H7 (cell line): ENCODE measurements around the gene SPTBN5. TPM values are rescaled to one million over a fixed set of nuclear protein-coding genes. Genes with fewer than 3 reads are reported as not detected.
A peak's percentile ranks its signal among the peaks of the same experiment; 100 is the strongest.

ENCODE experiments used
- DNase-seq: peaks from one replicate; pipeline ENCODE4 v3.0.0; 2012
- H3K27me3 ChIP-seq: 2 replicates; pipeline ENCODE4 v1.6.0; 2011; ENCODE audit warnings: mild to moderate bottlenecking, low read length; ENCODE audit not compliant: control insufficient read depth, insufficient read depth
- H3K36me3 ChIP-seq: replicated peaks from 2 replicates; pipeline ENCODE4 v1.5.1; 2011; ENCODE audit warnings: low read length; ENCODE audit not compliant: control insufficient read depth, insufficient read depth
- H3K4me3 ChIP-seq: 2 replicates; pipeline ENCODE4 v1.5.1; 2011; ENCODE audit warnings: low read depth, mild to moderate bottlenecking, control low read depth, low read length, moderate library complexity; ENCODE audit not compliant: insufficient read depth
- total RNA-seq: library from RNA; depleted of rRNA; stranded (reverse); fragments of >200 nt; shearing (Covaris generic); gene quantifications from 2 replicates; pipeline ENCODE4 v1.2.3, GENCODE V29; 2014

SPTBN5 gene
- total RNA-seq, 1 experiment from 2014 or later: 0.17 TPM

DNA sequence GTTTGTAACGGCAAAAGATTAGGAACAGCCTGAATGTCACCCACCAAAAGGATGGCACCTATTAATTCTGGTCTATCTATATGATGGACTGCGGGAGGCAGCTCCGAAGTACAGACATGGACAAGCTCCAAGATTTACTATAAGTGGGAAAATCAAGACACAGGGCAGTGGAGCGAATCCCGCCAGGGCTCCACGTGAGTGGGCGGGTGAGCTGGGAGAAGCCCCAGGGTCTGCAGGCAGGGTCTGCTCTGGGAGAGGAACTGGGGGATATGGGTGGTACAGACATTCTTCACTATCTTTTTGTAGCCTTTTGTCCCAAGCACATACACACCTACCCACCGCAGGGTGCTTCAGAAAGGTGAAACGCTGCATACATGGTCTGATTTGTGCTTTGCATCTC lies 38.2 kb upstream of the SPTBN5 start:
- Histone ChIP-seq H3K36me3 (no peaks in the 10 kb centered on the region; the same call in 1 of the 2 replicates), H3K27me3 (no peaks in the 10 kb centered on the region), H3K4me3 (no peak overlapping the region)
- DNase-seq: no peak

DNA sequence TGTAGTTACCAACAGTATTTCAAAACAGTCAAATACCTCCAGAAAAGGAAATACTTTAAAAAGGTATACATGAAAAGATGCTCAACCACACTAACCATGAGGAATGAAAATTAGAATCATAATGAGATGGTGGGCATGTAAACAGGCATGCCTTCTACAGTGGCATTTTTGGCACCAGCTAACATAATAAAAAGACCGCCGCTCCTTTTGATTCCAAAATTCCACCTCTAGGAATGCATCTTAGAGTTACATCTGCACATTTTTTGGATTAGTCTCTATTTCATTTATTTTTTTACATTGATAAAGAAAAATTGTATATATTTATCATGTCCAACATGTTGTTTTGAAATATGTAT lies 37.0 kb upstream of the SPTBN5 start:
- Histone ChIP-seq H3K27me3 (no peaks in the 10 kb centered on the region), H3K36me3 (no peaks in the 10 kb centered on the region; the same call in 1 of the 2 replicates), H3K4me3 (no peak overlapping the region)
- DNase-seq: no peak

DNA sequence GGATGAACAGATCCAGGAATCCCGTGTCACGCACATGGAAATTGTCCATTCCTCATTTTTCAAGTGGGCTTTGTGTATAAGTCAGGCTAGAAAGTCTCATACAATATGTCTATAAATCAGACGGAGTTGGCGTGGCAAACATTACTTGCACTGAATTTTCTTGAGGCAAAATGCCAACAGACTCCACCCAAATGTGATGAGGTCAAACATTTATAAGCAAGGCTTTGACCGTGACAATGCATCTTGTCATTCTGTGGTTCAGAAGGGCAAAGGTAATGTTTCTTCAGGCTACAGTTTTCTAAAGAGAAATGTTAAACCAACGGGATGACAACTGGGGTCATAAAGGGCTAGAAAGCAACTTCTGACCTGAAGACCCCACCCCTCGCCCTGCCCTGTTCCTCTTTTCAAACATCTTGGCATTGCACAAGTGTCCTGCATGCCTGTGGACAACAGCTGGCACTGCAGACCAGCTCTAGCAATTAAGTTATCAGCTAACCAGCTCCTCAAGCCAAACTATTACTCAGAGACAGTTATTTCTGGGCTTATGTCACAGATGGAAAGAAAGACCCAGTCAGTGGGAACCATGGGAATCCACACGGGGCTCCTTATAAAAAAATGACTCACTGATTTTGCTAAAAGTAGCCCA lies 36.5 kb upstream of the SPTBN5 start:
- H3K4me3 ChIP-seq: no peak overlapping the region
- no peaks in the 10 kb centered on the region for H3K27me3 ChIP-seq
- no peaks in the 10 kb centered on the region; the same call in 1 of the 2 replicates for H3K36me3 ChIP-seq
- no peak for DNase-seq

DNA sequence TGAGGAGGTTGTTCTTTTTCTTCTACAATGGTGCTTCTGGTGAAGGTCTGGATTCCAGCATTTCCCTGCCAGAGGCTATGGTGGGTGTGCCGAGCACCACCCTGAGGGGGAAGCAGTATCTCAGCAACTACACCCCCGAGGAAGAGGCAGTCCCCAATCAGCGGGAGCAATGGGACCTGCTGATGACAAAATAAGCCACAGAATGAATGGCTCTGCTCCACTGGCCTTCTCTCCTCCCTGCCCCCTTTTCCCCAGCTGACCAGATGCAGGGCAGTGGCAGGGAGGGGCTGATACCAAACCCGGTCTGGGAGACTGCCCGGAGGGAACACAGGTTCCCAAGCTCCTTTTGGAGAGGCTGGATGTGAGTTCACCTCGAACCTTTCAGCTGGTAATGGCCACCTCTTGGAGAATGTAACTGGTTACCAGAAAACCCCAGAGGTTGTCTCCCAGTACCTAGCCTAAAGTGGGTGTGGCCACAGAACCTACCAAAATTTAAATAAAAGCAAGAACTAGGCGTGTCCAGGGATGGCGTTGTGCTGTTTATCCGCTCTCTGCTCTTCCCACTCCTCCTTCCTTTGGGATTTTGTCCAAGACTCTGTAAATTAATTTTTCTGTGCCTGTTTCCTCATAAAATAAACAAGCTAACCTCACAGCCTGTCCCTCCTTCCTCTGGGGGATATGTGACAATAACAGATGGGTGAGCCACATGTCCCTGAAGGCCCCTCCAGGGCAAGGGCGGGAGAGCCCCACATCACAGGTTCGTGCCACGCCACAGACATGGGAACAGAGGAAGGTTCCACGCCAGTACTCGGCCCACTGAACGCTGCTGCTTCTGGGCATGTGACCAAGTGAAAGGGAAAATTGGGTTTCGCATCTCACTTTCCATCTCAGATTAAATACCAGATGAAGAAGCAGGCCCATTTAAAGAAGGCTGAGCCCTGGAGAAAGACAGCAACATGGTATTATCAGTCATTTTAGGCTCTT lies 35.1 kb upstream of the SPTBN5 start:
- peak; percentile 53 for DNase-seq
- H3K27me3 ChIP-seq: no peaks in the 10 kb centered on the region
- no peak overlapping the region for H3K4me3 ChIP-seq
- H3K36me3 ChIP-seq: no peaks in the 10 kb centered on the region; the same call in 1 of the 2 replicates

DNA sequence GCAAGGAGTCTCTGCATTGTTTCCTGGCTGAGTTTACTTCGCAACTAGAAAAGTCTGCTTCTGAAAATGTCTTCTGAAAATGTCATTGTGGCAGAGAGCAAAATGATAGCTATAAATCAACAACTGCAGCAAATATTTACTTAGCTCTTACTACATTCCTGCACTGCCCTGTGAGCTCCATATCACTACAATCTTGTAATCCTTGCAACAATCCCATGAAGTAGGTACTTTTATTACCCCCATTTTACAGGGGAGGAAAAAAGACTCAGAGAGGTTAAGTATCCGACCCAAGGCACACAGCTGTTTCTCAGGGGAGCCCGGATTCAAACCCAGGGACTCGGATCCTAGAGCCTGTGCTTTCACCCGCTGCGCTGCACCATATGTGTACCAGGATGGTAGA lies 34.2 kb upstream of the SPTBN5 start:
- H3K36me3 ChIP-seq: no peaks in the 10 kb centered on the region; the same call in 1 of the 2 replicates
- DNase-seq: no peak
- H3K27me3 ChIP-seq: no peaks in the 10 kb centered on the region
- H3K4me3 ChIP-seq: no peak overlapping the region

DNA sequence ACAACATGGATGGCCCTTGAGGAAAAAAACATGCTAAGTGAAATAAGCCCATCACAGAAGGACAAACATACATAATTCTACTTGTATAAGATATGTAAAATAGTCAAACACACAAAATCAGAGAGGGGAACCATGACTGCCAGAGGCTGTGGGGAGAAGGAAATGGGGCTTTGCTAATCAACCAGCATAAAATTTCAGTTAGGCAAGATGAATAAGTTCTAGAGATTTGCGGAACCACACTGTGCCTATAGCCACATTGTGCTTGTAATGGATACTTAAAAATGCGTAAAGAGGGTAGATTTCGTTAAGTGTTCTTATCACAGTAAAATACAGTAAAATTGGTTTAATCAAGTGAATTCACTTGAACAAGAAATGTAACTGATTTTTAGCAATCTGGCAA lies 33.7 kb upstream of the SPTBN5 start:
- Histone ChIP-seq H3K36me3 (no peaks in the 10 kb centered on the region; the same call in 1 of the 2 replicates), H3K27me3 (no peaks in the 10 kb centered on the region), H3K4me3 (no peak overlapping the region)
- no peak for DNase-seq

DNA sequence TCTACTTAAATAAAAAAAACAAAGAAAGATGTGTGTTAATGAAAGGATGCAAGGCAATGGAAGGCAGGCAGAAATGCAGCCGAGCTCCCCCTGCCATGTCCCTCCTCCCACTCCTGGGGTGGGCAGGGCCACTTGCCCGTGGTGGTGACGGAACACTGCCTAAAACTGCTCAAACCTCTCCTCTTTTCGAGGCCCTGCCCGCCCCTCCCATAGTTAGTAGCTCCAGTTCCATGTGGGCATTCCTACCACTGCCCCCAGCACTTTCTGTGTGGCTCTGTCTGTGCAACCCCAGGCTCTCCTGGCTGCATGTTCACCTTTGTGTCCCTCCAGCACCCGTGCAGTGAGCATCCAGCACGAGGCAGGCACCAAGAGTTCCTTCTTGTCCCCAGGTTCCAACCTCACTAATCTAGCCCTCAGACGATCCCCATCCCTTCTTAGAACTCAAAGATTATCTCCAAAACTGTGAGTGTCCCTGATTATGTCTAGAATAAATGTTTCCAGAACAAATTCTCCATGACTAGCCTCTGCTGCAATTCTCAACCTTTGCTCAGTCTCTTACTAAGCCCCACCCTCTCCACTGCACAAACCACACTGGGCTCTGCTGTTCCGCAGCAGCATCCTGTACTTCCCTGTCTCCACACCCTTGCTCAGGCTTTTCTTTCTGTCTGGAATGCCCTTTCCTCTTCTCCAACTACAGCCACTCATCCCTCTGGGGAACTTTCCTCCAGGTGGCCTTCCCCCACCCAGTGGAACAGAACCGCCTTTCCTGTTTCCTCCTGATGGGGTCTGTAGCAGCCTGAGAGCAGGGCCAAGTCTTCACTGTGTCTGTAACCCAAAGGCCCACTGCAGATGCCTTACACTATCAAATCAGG lies 32.6 kb upstream of the SPTBN5 start:
- peak; percentile 64 for DNase-seq
- Histone ChIP-seq H3K27me3 (no peaks in the 10 kb centered on the region), H3K4me3 (no peak overlapping the region), H3K36me3 (no peaks in the 10 kb centered on the region; the same call in 1 of the 2 replicates)

DNA sequence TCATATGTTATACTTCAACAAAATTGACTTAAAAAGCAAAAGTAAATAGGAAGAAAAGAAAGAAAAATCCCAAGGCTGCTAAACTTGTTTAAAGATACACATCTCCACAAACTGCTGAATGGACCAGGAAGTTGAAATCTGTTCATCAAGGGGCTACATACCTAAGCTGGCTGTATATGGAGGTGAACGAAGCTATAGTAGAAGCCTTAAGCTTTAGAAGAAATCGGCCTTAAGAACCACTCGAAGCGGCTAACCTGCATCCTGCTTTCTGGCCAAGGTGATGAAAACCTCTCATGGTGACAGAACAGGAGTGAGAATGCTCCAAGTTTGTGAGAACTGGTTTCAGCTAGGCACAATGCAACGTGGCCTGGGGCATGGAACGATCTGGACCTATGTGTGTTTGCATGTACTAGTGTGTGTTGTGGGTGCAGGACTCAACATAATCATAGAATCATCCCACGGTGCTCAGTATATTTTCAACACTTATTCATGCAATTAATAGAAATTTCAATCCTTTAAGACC lies 31.3 kb upstream of the SPTBN5 start:
- no peaks in the 10 kb centered on the region for H3K27me3 ChIP-seq
- H3K4me3 ChIP-seq: no peak overlapping the region
- no peaks in the 10 kb centered on the region; the same call in 1 of the 2 replicates for H3K36me3 ChIP-seq
- DNase-seq: no peak

DNA sequence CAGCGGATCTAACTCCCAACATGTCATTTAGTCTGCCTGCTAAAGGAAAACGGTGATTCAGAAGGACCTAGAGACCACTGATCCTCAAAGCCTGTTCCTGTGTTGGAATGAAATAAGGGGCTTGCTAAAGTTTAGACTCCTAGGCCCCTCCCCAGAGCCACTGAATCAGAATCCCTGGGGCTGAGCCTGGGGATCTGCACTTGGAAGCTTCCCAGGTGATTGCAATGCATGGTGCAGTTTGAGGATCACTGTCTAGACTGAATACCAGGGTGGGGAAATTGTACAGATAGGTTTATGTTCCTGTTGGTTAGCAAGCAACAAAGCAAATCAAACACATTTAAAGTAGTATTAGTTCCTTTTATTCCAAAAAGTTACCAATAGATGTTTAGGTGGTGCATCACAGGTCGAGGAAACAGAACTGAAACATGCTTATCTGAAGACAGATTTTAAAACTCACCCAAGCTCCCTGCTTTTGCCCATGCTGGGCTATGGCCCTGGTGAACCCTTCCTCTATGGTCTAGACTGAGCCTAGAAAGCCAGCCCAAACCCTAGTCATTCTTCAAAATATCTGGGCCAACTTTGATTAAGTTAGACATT lies 29.6 kb upstream of the SPTBN5 start:
- H3K36me3 ChIP-seq: peaks cover 6% of the 10 kb centered on the region
- H3K27me3 ChIP-seq: no peaks in the 10 kb centered on the region
- no peak for DNase-seq
- H3K4me3 ChIP-seq: no peak overlapping the region

DNA sequence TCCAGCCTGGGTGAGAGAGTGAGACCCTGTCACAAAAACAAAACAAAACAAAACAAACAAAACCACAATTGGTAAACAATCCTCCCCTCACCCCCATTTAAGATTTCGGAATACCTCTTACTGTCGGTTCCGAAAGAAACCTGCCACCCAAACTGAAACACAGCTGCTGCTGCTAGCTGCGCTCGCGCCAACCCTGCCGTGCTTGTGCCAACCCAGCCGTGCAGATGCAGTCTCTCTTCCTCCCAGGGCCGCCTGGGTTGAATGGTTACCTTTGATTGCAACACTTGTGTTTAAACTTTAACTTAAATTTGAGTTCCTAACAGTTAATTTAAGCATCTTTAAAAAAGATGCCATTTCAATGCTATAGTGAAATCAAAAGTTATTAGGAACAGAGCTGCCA lies 28.5 kb upstream of the SPTBN5 start:
- Histone ChIP-seq H3K4me3 (no peak overlapping the region), H3K27me3 (no peaks in the 10 kb centered on the region), H3K36me3 (peaks cover 10% of the 10 kb centered on the region)
- no peak for DNase-seq

DNA sequence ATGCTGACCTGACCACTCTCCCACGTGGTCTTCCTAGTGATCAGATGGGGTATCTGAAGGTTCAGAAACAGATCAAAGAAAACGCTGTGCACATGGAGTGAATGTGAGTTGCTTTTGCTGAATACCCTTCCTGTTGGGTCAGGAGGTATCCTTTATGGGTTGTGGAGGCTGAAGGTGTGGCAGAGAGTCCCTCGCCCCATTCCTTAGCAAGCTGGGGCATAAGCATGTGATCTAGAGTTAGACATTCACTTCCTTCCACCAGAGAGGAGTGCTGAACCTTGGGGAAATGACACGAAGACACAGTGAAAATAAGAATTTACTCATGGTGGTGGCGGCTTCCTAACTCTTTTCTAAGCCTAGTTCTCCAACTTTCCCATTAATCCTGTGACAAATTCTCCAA lies 27.8 kb upstream of the SPTBN5 start:
- no peak overlapping the region for H3K4me3 ChIP-seq
- peaks cover 10% of the 10 kb centered on the region for H3K36me3 ChIP-seq
- no peaks in the 10 kb centered on the region for H3K27me3 ChIP-seq
- DNase-seq: no peak

DNA sequence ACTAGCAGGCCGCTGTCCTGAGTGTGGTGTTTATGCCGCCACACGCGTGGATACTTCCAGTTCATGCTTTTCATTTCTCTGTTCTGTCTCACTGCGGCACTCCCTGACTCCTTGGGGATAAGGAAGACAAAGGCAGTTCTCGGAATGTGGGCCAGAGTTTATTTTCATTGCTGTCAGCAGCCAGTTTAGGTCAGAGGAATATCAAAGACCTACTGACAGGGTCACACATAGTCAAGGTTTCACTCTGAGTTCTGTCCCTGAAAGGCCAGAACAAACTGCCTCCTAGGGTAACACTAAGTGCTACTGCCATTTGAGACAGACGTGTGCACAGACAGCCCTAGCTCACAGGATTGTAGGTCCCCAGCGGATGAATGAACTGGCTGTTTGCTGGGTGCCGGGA lies 27.3 kb upstream of the SPTBN5 start:
- H3K4me3 ChIP-seq: no peak overlapping the region
- DNase-seq: no peak
- H3K27me3 ChIP-seq: no peaks in the 10 kb centered on the region

DNA sequence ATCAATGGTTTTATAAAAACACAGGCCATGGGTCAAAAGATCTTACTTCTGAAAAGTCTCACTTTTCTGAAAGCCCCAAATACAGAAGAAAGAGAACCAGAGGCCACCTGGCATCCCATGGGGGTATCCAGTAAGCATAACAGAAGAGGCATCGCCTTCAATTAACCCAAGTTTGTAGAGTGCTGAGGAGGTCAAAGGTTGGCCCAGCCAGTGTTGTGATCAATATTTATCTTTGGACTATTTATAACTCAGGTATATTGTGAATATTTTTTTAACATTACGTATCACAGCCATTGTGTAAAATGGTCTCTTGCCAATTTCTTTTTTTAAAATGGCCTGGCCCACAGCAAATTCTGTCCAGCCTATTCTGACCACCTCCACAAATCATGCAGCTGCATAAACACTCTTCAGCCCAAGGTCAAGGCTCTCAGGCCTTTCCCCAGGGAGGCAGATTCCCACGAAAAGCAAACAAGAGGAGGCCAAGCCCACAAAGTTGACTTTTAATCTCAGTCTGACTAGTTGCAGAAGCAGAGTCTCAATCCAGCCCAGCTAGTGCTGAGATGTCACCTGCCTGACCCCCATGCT lies 26.2 kb upstream of the SPTBN5 start:
- no peaks in the 10 kb centered on the region for H3K27me3 ChIP-seq
- H3K4me3 ChIP-seq: no peak overlapping the region
- H3K36me3 ChIP-seq: peaks cover 11% of the 10 kb centered on the region
- no peak for DNase-seq

More for the DNA sequence above, 27.3 kb upstream of the SPTBN5 start:
- H3K36me3 ChIP-seq: peaks cover 10% of the 10 kb centered on the region
